Mesothelial cell of epicardium (in vitro differentiated cells): Measurements from ENCODE around the gene BFSP2. TPM values are rescaled to one million over a fixed set of nuclear protein-coding genes. Genes with fewer than 3 reads are reported as not detected.
A peak's percentile ranks its signal among the peaks of the same experiment; 100 is the strongest.

Experiments
- DNase-seq, 2 experiments: peaks; one replicate each; pipeline ENCODE4 v3.0.0; 2021; ENCODE audit warnings: low spot score in 2 of 2; ENCODE audit not compliant: unreplicated experiment in 2 of 2
- H3K27ac Mint-ChIP-seq: 2 replicates; pipeline ENCODE4 v1.8.0; 2021; ENCODE audit warnings: mixed read lengths
- H3K27me3 Mint-ChIP-seq: 2 replicates; pipeline ENCODE4 v1.8.0; 2021; ENCODE audit warnings: low read depth, mixed read lengths
- H3K36me3 Mint-ChIP-seq: 2 replicates; pipeline ENCODE4 v1.8.0; 2021; ENCODE audit warnings: mixed read lengths
- H3K4me1 Mint-ChIP-seq: 2 replicates; pipeline ENCODE4 v1.8.0; 2021; ENCODE audit warnings: mixed read lengths
- H3K4me3 Mint-ChIP-seq: 2 replicates; pipeline ENCODE4 v1.8.0; 2021; ENCODE audit warnings: mild to moderate bottlenecking, moderate library complexity, mixed read lengths
- H3K9me3 Mint-ChIP-seq: 2 replicates; pipeline ENCODE4 v1.8.0; 2021; ENCODE audit warnings: mixed read lengths
- total RNA-seq: library from RNA; stranded (reverse); gene quantifications from 3 replicates; pipeline ENCODE4 v1.2.1, GENCODE V29; 2021
- TF ChIP-seq, protein P1 (sequence below): fragments of 200-600 bp; sonication (generic); IDR thresholded peaks from one replicate; pipeline ENCODE4 v1.5.0; 2021; ENCODE audit warnings: antibody characterized with exemption; ENCODE audit not compliant: unreplicated experiment

Gene BFSP2
- total RNA-seq, 1 donor from 2014 or later, result not detected

DNA sequence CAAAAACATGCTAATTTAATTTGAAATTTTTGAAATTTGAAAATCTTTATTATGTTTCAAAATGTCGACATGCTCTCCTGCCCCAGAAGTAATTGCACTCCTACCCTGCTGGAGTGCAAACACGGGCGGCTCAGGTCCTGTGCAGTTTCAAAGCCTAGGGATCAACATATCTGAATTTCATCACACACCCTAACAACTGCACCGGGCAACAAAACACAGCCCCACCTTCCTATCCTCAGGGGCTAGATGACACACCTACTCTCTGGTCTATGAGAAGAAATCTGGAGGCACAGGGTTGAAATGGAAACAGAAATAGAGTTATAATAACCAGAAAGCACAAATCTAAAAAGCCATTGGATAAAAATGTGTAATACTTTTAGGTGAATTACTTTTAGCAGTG is 61.4 kb downstream of the BFSP2 start:
- H3K27ac Mint-ChIP-seq, result peak overlapping the region; percentile 13
- no peaks in the 10 kb centered on the region for H3K36me3 Mint-ChIP-seq

GRCh38 chr3:133463347-133463860 is 63.5 kb downstream of the BFSP2 start:
- no peaks in the 10 kb centered on the region for H3K36me3 Mint-ChIP-seq
- DNase-seq, result no peak
- no peaks in the 10 kb centered on the region for H3K9me3 Mint-ChIP-seq
- H3K4me3 Mint-ChIP-seq, result no peak overlapping the region
- H3K27ac Mint-ChIP-seq, result no peak overlapping the region
- H3K27me3 Mint-ChIP-seq, result no peaks in the 10 kb centered on the region
- TF ChIP-seq, protein P1, sequence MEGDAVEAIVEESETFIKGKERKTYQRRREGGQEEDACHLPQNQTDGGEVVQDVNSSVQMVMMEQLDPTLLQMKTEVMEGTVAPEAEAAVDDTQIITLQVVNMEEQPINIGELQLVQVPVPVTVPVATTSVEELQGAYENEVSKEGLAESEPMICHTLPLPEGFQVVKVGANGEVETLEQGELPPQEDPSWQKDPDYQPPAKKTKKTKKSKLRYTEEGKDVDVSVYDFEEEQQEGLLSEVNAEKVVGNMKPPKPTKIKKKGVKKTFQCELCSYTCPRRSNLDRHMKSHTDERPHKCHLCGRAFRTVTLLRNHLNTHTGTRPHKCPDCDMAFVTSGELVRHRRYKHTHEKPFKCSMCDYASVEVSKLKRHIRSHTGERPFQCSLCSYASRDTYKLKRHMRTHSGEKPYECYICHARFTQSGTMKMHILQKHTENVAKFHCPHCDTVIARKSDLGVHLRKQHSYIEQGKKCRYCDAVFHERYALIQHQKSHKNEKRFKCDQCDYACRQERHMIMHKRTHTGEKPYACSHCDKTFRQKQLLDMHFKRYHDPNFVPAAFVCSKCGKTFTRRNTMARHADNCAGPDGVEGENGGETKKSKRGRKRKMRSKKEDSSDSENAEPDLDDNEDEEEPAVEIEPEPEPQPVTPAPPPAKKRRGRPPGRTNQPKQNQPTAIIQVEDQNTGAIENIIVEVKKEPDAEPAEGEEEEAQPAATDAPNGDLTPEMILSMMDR, result no peak
- peaks cover 39% of the 10 kb centered on the region for H3K4me1 Mint-ChIP-seq

More for the DNA sequence above, 61.4 kb downstream of the BFSP2 start:
- Mint-ChIP-seq H3K4me3 (no peak overlapping the region), H3K9me3 (no peaks in the 10 kb centered on the region), H3K4me1 (peaks cover 39% of the 10 kb centered on the region), H3K27me3 (no peaks in the 10 kb centered on the region)
- TF ChIP-seq, protein P1, result no peak
- DNase-seq, result no peak

DNA sequence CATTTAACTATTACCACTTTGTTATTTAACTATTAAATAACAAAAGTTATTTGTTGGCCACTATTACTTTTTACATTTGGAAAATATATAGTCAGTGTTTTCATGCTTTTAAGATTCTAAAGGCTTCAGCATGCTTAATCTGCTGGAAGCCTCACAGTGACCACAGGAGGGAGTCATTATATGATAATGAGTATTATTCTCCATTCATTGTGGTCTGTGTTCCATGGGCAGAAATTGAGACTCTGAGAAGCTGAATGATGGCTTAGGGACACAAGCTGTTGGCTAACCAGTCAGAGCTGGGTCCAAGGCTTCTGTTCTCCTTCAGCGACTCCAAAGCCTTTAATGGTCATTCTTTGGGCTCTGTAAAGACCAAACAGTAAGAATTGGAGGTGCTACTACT is 64.7 kb downstream of the BFSP2 start:
- DNase-seq, result no peak
- no peak overlapping the region for H3K27ac Mint-ChIP-seq

DNA sequence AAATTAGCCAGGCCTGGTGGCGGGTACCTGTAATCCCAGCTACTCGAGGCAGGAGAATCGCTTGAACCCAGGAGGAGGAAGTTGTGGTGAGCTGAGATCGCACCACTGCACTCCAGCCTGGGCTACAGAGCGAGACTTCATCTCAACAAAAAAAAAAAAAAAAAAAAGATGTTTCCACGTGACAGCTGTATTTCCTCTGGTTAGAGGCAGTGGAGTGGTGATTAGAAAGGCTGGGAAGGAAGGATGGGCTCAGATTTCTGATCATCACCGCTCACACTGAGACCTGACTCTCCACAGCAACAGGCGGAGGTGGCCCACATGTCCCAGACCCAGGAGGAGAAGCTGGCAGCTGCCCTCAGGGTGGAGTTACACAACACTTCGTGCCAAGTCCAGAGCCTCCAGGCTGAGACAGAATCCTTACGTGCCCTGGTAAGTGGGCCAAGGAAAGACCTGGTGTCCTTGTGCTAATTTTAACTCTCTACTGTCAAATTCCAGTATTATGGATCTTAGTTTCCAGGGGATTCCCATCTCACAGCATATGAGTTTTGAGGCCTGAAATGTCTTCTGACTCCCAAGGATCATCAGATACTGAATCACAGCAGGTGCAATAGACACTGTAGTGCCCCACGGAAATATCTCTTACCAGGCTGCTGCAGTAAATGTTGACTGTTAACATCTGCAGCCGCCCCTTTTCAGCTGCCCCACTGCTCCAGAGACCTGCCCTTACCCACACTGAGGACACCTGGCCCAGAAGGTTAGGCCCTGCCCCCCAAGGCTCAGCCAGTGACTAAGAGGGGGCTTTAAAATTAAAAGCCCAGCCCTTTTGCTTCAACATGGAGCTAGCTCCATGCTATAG is 66.9 kb downstream of the BFSP2 start:
- TF ChIP-seq, protein P1, result no peak
- H3K36me3 Mint-ChIP-seq, result no peaks in the 10 kb centered on the region

More for the DNA sequence above, 64.7 kb downstream of the BFSP2 start:
- Mint-ChIP-seq H3K27me3 (no peaks in the 10 kb centered on the region), H3K36me3 (no peaks in the 10 kb centered on the region), H3K4me3 (no peak overlapping the region), H3K9me3 (no peaks in the 10 kb centered on the region), H3K4me1 (peaks cover 36% of the 10 kb centered on the region)
- TF ChIP-seq, protein P1, result no peak

GRCh38 chr3:133467780-133468179 is 67.9 kb downstream of the BFSP2 start:
- H3K4me1 Mint-ChIP-seq, result peaks cover 19% of the 10 kb centered on the region
- no peaks in the 10 kb centered on the region for H3K27me3 Mint-ChIP-seq
- H3K36me3 Mint-ChIP-seq, result no peaks in the 10 kb centered on the region
- no peak overlapping the region for H3K4me3 Mint-ChIP-seq
- no peak for DNase-seq
- TF ChIP-seq, protein P1, result no peak
- H3K27ac Mint-ChIP-seq, result no peak overlapping the region
- no peaks in the 10 kb centered on the region for H3K9me3 Mint-ChIP-seq

More for the DNA sequence above, 66.9 kb downstream of the BFSP2 start:
- Mint-ChIP-seq H3K4me1 (peaks cover 20% of the 10 kb centered on the region), H3K9me3 (no peaks in the 10 kb centered on the region), H3K4me3 (no peak overlapping the region), H3K27ac (no peak overlapping the region), H3K27me3 (no peaks in the 10 kb centered on the region)
- DNase-seq, result no peak
